Measurements from ENCODE around the gene RRAD.
"Not testable (repeated sequence)": the region's sequence is repeated elsewhere in the genome, so short reads cannot be mapped to it uniquely, and the experiment has no call there.

RRAD gene

GRCh38 chr16:66950437-66950836 is 25.1 kb upstream of the RRAD start:
- no peak for DNase-seq

- no peak for DNase-seq
These were observed 24.1 kb upstream of the RRAD start for GRCh38 chr16:66949472-66949871.

- no peak for DNase-seq
These were observed 23.5 kb upstream of the RRAD start for GRCh38 chr16:66948837-66949225.

- no peak for DNase-seq
These were observed 22.9 kb upstream of the RRAD start for GRCh38 chr16:66948134-66948836.

GRCh38 chr16:66947302-66948065 is 22.1 kb upstream of the RRAD start:
- peak; percentile 88 for DNase-seq

- DNase-seq = no peak
These were observed 21.6 kb upstream of the RRAD start for GRCh38 chr16:66946974-66947301.

GRCh38 chr16:66946541-66946940 is 21.2 kb upstream of the RRAD start:
- DNase-seq = no peak

GRCh38 chr16:66945939-66946338 is 20.6 kb upstream of the RRAD start:
- DNase-seq = no peak

- not testable (repeated sequence) for DNase-seq
These were observed 19.6 kb upstream of the RRAD start for GRCh38 chr16:66944971-66945370.

GRCh38 chr16:66944054-66944441 is 18.7 kb upstream of the RRAD start:
- DNase-seq = no peak

GRCh38 chr16:66943426-66944053 is 18.2 kb upstream of the RRAD start:
- DNase-seq = no peak

GRCh38 chr16:66942981-66943380 is 17.6 kb upstream of the RRAD start:
- DNase-seq = no peak

- no peak for DNase-seq
These were observed 14.9 kb upstream of the RRAD start for GRCh38 chr16:66940236-66940635.

- DNase-seq = no peak
These were observed 14.0 kb upstream of the RRAD start for GRCh38 chr16:66939366-66939765.

GRCh38 chr16:66937725-66938337 is 12.5 kb upstream of the RRAD start:
- no peak for DNase-seq

GRCh38 chr16:66936889-66937554 is 11.7 kb upstream of the RRAD start:
- DNase-seq = no peak

GRCh38 chr16:66936462-66936861 is 11.1 kb upstream of the RRAD start:
- DNase-seq = no peak

- DNase-seq = no peak
These were observed 10.1 kb upstream of the RRAD start, which contains the start of gene CES2 for GRCh38 chr16:66935314-66936011. Gene CES2 (plus strand): TSS chr16:66935516. CDS start chr16:66935636, 120 bp downstream.

GRCh38 chr16:66934839-66935313 is 9.5 kb upstream of the RRAD start:
- DNase-seq = not testable (repeated sequence)

- DNase-seq = peak; percentile 95
These were observed 9.0 kb upstream of the RRAD start, which contains the start of gene CIAO2B for GRCh38 chr16:66934138-66934838. Gene CIAO2B (minus strand): TSS chr16:66934402. CDS start chr16:66934364, 38 bp downstream.

GRCh38 chr16:66933776-66934137 is 8.4 kb upstream of the RRAD start:
- peak; percentile 48 for DNase-seq

- no peak for DNase-seq
These were observed 6.7 kb upstream of the RRAD start for GRCh38 chr16:66932076-66932475.
